Prostate gland (tissue), 2 donors: ENCODE measurements around the gene STK39. TPM values are rescaled to one million over a fixed set of nuclear protein-coding genes. Genes with fewer than 3 reads are reported as not detected.

Experiments used
- DNase-seq: peaks from one replicate; pipeline ENCODE4 v3.0.0-alpha.2; 2019; ENCODE audit warnings: low spot score
- H3K27ac ChIP-seq, 2 donors: fragments of 200-600 bp; sonication (generic); 2 replicates each; pipeline ENCODE4 v1.5.1; 2017 to 2019
- H3K27me3 ChIP-seq: fragments of 200-600 bp; sonication (generic); replicated peaks from 2 replicates; pipeline ENCODE4 v1.5.1; 2019; ENCODE audit not compliant: insufficient read depth
- H3K36me3 ChIP-seq, 2 donors: fragments of 200-600 bp; sonication (generic); 1 replicate in 1 of 2; 2 replicates in 1 of 2; pipeline versions ENCODE4 v1.5.1 to v1.8.1; 2017 to 2019
- H3K4me1 ChIP-seq: fragments of 200-600 bp; sonication (generic); replicated peaks from 2 replicates; pipeline ENCODE4 v1.5.1; 2019
- H3K4me3 ChIP-seq, 2 donors: fragments of 200-600 bp; sonication (generic); 2 replicates each; pipeline ENCODE4 v1.5.1; 2017 to 2019
- H3K9me3 ChIP-seq: fragments of 200-600 bp; sonication (generic); 2 replicates; pipeline ENCODE4 v1.5.1; 2017
- CTCF ChIP-seq, 4 experiments: fragments of 200-600 bp in 2 of 4; fragments of 450-650 bp in 2 of 4; sonication (generic) in 2 of 4; IDR thresholded peaks; 1 replicate in 3 of 4; 2 replicates in 1 of 4; pipeline ENCODE4 v1.5.1; 2016 to 2019; ENCODE audit warnings: antibody characterized with exemption in 4 of 4, mild to moderate bottlenecking in 2 of 4, moderate library complexity in 2 of 4
- POLR2A ChIP-seq: fragments of 450-650 bp; IDR thresholded peaks from one replicate; pipeline ENCODE4 v1.6.1; 2016; ENCODE audit warnings: antibody characterized with exemption, mild to moderate bottlenecking
- POLR2AphosphoS5 ChIP-seq: sonication (generic); formaldehyde crosslinking; IDR thresholded peaks from one replicate; pipeline ENCODE4 v1.6.1; 2017; ENCODE audit warnings: antibody characterized with exemption
- WGBS: methylation state at CpG from one replicate; pipeline ENCODE4 v1.1.5; 2018; 5-methylcytosine and 5-hydroxymethylcytosine counted together
- intact Hi-C: fragments of 100-400 bp; cut with DNase I; formaldehyde crosslinking; loops from one replicate; pipeline ENCODE4 v1.14.2; 2022
- total RNA-seq, 2 donors: library from RNA; depleted of rRNA; stranded (reverse); fragments of >200 nt; gene quantifications; one replicate each; pipeline ENCODE4 v1.1.0, GENCODE V29; 2016

Gene STK39
- total RNA-seq, 2 donors from 2014 or later = 32.2 to 54.7 TPM

GRCh38 chr2:167988296-167988695 is 259.1 kb downstream of the STK39 start:
- no peaks in the 10 kb centered on the region for H3K4me1 ChIP-seq
- H3K27ac ChIP-seq = no peak overlapping the region
- no peaks in the 10 kb centered on the region for H3K9me3 ChIP-seq
- no peak overlapping the region for H3K4me3 ChIP-seq
- DNase-seq = no peak
- 100% methylated on average over 2 of the region's 2 CpGs for whole genome bisulfite sequencing
- no peaks in the 10 kb centered on the region for H3K36me3 ChIP-seq
- intact Hi-C loops = no loop called here
- TF ChIP-seq POLR2A (no peak), CTCF (IDR thresholded peaks at IDR 0.05) (no peak), POLR2AphosphoS5 (no peak)
- H3K27me3 ChIP-seq = no peaks in the 10 kb centered on the region

- Histone ChIP-seq H3K36me3 (no peaks in the 10 kb centered on the region), H3K4me3 (no peak overlapping the region), H3K4me1 (no peaks in the 10 kb centered on the region), H3K27ac (no peak overlapping the region), H3K27me3 (no peaks in the 10 kb centered on the region), H3K9me3 (no peaks in the 10 kb centered on the region)
- no peak for TF ChIP-seq POLR2AphosphoS5
- TF ChIP-seq CTCF (IDR thresholded peaks at IDR 0.05) = no peak
- no peak for TF ChIP-seq POLR2A
- intact Hi-C loops = no loop called here
- no peak for DNase-seq
- 90% methylated on average over 1 of the region's 1 CpG for WGBS
Observed at GRCh38 chr2:167987558-167987957, 259.8 kb downstream of the STK39 start.

GRCh38 chr2:167987026-167987425 is 260.4 kb downstream of the STK39 start:
- Histone ChIP-seq H3K4me3 (no peak overlapping the region), H3K27me3 (no peaks in the 10 kb centered on the region), H3K36me3 (no peaks in the 10 kb centered on the region), H3K27ac (no peak overlapping the region), H3K4me1 (no peaks in the 10 kb centered on the region), H3K9me3 (no peaks in the 10 kb centered on the region)
- TF ChIP-seq CTCF (IDR thresholded peaks at IDR 0.05) = no peak
- no peak for TF ChIP-seq POLR2AphosphoS5
- TF ChIP-seq POLR2A = no peak
- WGBS = 94% methylated on average over 6 of the region's 6 CpGs
- intact Hi-C loops = no loop called here
- no peak for DNase-seq

- 61% methylated on average over 2 of the region's 2 CpGs for WGBS
Observed at GRCh38 chr2:167986223-167986622, 261.2 kb downstream of the STK39 start.

More at GRCh38 chr2:167986223-167986622, 261.2 kb downstream of the STK39 start:
- intact Hi-C loops = no loop called here
- Histone ChIP-seq H3K9me3 (no peaks in the 10 kb centered on the region), H3K27me3 (no peaks in the 10 kb centered on the region), H3K4me1 (no peaks in the 10 kb centered on the region), H3K4me3 (no peak overlapping the region), H3K27ac (no peak overlapping the region), H3K36me3 (no peaks in the 10 kb centered on the region)
- no peak for TF ChIP-seq POLR2AphosphoS5
- TF ChIP-seq CTCF (IDR thresholded peaks at IDR 0.05) = no peak
- no peak for TF ChIP-seq POLR2A
- no peak for DNase-seq
